ENCODE data around the gene YBX1. TPM values are rescaled to one million over a fixed set of nuclear protein-coding genes. Genes with fewer than 3 reads are reported as not detected.

YBX1 gene
- total RNA-seq, 1 experiment from 2014 or later, result 1,098 TPM

- Mint-ChIP-seq H3K9me3 (no peaks in the 10 kb centered on the region), H3K27ac (peak within 1 kb of the TSS; percentile 98), H3K27me3 (ENCODE audit: low read depth) (peaks cover 15% of the 10 kb centered on the region), H3K4me1 (peaks cover 24% of the 10 kb centered on the region), H3K4me3 (peak within 1 kb of the TSS; percentile 96), H3K36me3 (peaks cover 23% of the 10 kb centered on the region)
- ChIA-PET CTCF (interaction anchor here (0.6 to 1.9 kb wide), 7 partner anchors 25 to 201 kb away, joined by 3 to 11 read pairs (median 4); partner anchors contain the start of genes C1orf50, CCDC30, P3H1 and PPCS), POLR2A (interaction anchor here (1.9 kb wide), 2 partner anchors 25 to 82 kb away, joined by 5 to 13 read pairs; partner anchors contain the start of genes CLDN19 and YBX1)
- peak; percentile 95 for DNase-seq (ENCODE audit: low spot score)
- ATAC-seq, result peak; percentile 99
- TF ChIP-seq, protein P1, sequence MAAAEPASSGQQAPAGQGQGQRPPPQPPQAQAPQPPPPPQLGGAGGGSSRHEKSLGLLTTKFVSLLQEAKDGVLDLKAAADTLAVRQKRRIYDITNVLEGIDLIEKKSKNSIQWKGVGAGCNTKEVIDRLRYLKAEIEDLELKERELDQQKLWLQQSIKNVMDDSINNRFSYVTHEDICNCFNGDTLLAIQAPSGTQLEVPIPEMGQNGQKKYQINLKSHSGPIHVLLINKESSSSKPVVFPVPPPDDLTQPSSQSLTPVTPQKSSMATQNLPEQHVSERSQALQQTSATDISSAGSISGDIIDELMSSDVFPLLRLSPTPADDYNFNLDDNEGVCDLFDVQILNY (CRISPR knock-in tag; IDR thresholded peaks at IDR 0.05), result peak; percentile 70; the same call in 1 of the 2 replicates
- TF ChIP-seq ZNF512 (CRISPR knock-in tag; IDR thresholded peaks at IDR 0.05; ENCODE audit: borderline replicate concordance), result no peak
- TF ChIP-seq CREM (CRISPR knock-in tag; IDR thresholded peaks at IDR 0.05), result peak; percentile 79
- peak; percentile 89 for TF ChIP-seq ZNF232 (CRISPR knock-in tag; IDR thresholded peaks at IDR 0.05)
- no peak; the same call in 1 of the 2 replicates for TF ChIP-seq ARID4B (CRISPR knock-in tag; IDR thresholded peaks at IDR 0.05; ENCODE audit: borderline replicate concordance)
- peak; percentile 81 for TF ChIP-seq ZBTB43 (CRISPR knock-in tag; IDR thresholded peaks at IDR 0.05)
- TF ChIP-seq E2F4 (CRISPR knock-in tag; IDR thresholded peaks at IDR 0.05; ENCODE audit: borderline replicate concordance, low read depth), result 0 out of 2 replicates have a peak, but pooled peaks have one; percentile 38
- peak; percentile 86 for TF ChIP-seq MYBL2 (CRISPR knock-in tag; IDR thresholded peaks at IDR 0.05)
- TF ChIP-seq TEAD1 (CRISPR knock-in tag; IDR thresholded peaks at IDR 0.05), result peak; percentile 64; the same call in 1 of the 2 replicates
- no peak for TF ChIP-seq AR (CRISPR knock-in tag; IDR thresholded peaks at IDR 0.05)
- TF ChIP-seq MAX (CRISPR knock-in tag; IDR thresholded peaks at IDR 0.05), result peak; percentile 96
- TF ChIP-seq, protein P2, sequence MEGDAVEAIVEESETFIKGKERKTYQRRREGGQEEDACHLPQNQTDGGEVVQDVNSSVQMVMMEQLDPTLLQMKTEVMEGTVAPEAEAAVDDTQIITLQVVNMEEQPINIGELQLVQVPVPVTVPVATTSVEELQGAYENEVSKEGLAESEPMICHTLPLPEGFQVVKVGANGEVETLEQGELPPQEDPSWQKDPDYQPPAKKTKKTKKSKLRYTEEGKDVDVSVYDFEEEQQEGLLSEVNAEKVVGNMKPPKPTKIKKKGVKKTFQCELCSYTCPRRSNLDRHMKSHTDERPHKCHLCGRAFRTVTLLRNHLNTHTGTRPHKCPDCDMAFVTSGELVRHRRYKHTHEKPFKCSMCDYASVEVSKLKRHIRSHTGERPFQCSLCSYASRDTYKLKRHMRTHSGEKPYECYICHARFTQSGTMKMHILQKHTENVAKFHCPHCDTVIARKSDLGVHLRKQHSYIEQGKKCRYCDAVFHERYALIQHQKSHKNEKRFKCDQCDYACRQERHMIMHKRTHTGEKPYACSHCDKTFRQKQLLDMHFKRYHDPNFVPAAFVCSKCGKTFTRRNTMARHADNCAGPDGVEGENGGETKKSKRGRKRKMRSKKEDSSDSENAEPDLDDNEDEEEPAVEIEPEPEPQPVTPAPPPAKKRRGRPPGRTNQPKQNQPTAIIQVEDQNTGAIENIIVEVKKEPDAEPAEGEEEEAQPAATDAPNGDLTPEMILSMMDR (IDR thresholded peaks at IDR 0.05), result no peak
- 0 out of 2 replicates have a peak, but pooled peaks have one; percentile 25 for TF ChIP-seq CREB1 (CRISPR knock-in tag; IDR thresholded peaks at IDR 0.05)
- TF ChIP-seq RELA (CRISPR knock-in tag; IDR thresholded peaks at IDR 0.05; ENCODE audit: borderline replicate concordance), result no peak
- TF ChIP-seq ATF3 (CRISPR knock-in tag; conservative IDR thresholded peaks at IDR 0.05), result no peak; the same call in 1 of the 2 replicates
- no peak for TF ChIP-seq ZNF138 (CRISPR knock-in tag; conservative IDR thresholded peaks at IDR 0.05)
- TF ChIP-seq FOXP1 (CRISPR knock-in tag; IDR thresholded peaks at IDR 0.05; ENCODE audit: borderline replicate concordance), result peak; percentile 95
- peak; percentile 100 for TF ChIP-seq ZNF121 (CRISPR knock-in tag; IDR thresholded peaks at IDR 0.05)
- TF ChIP-seq ZNF671 (CRISPR knock-in tag; IDR thresholded peaks at IDR 0.05), result 0 out of 2 replicates have a peak, but pooled peaks have one; percentile 33
- TF ChIP-seq KAT7 (CRISPR knock-in tag; IDR thresholded peaks at IDR 0.05; ENCODE audit: borderline replicate concordance), result no peak
Measured at GRCh38 chr1:42657981-42658876, 24.0 kb upstream of the YBX1 start, which contains the start of gene PPIH. Gene PPIH, plus strand, starts transcription at chr1:42658423. Its CDS starts 24 bp downstream, at chr1:42658447.
